ENCODE results near the gene CAPN11.

DNA sequence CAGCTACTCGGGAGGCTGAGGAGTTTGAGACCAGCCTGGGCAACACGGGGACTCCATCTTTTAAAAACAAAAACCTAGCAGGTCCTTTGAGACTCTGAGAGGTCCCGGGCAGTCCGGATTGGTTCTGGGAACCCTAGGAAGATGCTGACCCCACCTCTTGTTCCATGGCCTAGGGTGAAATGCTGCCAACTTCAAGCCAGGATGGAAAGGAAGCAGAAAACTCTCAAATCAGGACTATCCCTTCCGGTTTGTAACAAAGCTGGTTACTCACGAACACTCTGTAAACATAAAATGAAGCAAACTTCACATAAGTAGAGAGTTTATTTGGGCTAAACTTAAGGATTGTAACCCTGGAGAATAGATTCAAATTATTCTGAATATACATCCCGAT, 28.0 kb downstream of the CAPN11 start:
- TF ChIP-seq CEBPB (IDR thresholded peaks at IDR 0.05; ENCODE audit: low read depth, low read length) (no peak), CTCF (conservative IDR thresholded peaks at IDR 0.05; ENCODE audit: low read depth, low read length) (no peak), POLR2A (IDR thresholded peaks at IDR 0.05; ENCODE audit: low read depth, low read length) (no peak), ELK1 (IDR thresholded peaks at IDR 0.05; ENCODE audit: borderline replicate concordance, low read depth, low read length) (no peak), RFX5 (IDR thresholded peaks at IDR 0.05; ENCODE audit: low read depth, low read length) (no peak), RCOR1 (IDR thresholded peaks at IDR 0.05; ENCODE audit: insufficient replicate concordance, low read length) (no peak), NFE2L2 (IDR thresholded peaks at IDR 0.05; ENCODE audit: low read depth, low read length) (no peak), MXI1 (IDR thresholded peaks at IDR 0.05; ENCODE audit: borderline replicate concordance, low read depth, low read length) (no peak), FOS (IDR thresholded peaks at IDR 0.05; ENCODE audit: low read depth, low read length) (no peak), RAD21 (IDR thresholded peaks at IDR 0.05; ENCODE audit: low read length) (no peak), SMC3 (IDR thresholded peaks at IDR 0.05; ENCODE audit: low read depth, low read length) (no peak), CHD1 (IDR thresholded peaks at IDR 0.05; ENCODE audit: low read depth, low read length) (no peak)
- TF ChIP-seq, protein P1, sequence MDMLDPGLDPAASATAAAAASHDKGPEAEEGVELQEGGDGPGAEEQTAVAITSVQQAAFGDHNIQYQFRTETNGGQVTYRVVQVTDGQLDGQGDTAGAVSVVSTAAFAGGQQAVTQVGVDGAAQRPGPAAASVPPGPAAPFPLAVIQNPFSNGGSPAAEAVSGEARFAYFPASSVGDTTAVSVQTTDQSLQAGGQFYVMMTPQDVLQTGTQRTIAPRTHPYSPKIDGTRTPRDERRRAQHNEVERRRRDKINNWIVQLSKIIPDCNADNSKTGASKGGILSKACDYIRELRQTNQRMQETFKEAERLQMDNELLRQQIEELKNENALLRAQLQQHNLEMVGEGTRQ (IDR thresholded peaks at IDR 0.05; ENCODE audit: low read depth, low read length): no peak
